Neural cell (in vitro differentiated cells): ENCODE measurements around the gene KCNRG. TPM values are rescaled to one million over a fixed set of nuclear protein-coding genes. Genes with fewer than 3 reads are reported as not detected.

Experiments
- H2AFZ ChIP-seq: fragments of 200-600, 300-800 bp; sonication (generic), shearing (Covaris generic); 2 replicates; pipeline ENCODE4 v1.6.0; 2014; ENCODE audit warnings: low read depth, mild to moderate bottlenecking, antibody characterized with exemption, low read length, moderate library complexity
- H3F3A ChIP-seq: fragments of 200-600 bp; shearing (Covaris generic); 2 replicates; pipeline ENCODE4 v1.6.1; 2016; ENCODE audit warnings: mild to moderate bottlenecking, moderate library complexity, mixed read lengths, antibody characterized with exemption, low read length; ENCODE audit not compliant: insufficient read depth, poor library complexity, severe bottlenecking
- H3K27ac ChIP-seq: fragments of 200-600, 300-800 bp; sonication (generic), shearing (Covaris generic); 2 replicates; pipeline ENCODE4 v1.5.1; 2014; ENCODE audit warnings: mild to moderate bottlenecking, low read length, moderate library complexity
- H3K27me3 ChIP-seq: fragments of 300-800, 200-600 bp; sonication (generic), shearing (Covaris generic); 2 replicates; pipeline ENCODE4 v1.6.0; 2014; ENCODE audit warnings: mild to moderate bottlenecking, low read depth, low read length, moderate library complexity; ENCODE audit not compliant: insufficient read depth
- H3K36me3 ChIP-seq: fragments of 300-800, 200-600 bp; sonication (generic), shearing (Covaris generic); 2 replicates; pipeline ENCODE4 v1.5.1; 2014; ENCODE audit warnings: mild to moderate bottlenecking, antibody characterized with exemption, low read length, moderate library complexity; ENCODE audit not compliant: insufficient read depth
- H3K4me2 ChIP-seq: fragments of 300-800, 200-600 bp; sonication (generic), shearing (Covaris generic); 2 replicates; pipeline ENCODE4 v1.6.0; 2014; ENCODE audit warnings: mild to moderate bottlenecking, low read length
- H3K4me3 ChIP-seq: fragments of 300-800, 200-600 bp; sonication (generic), shearing (Covaris generic); 2 replicates; pipeline ENCODE4 v1.5.1; 2014; ENCODE audit warnings: mild to moderate bottlenecking, low read length, moderate library complexity
- H3K79me2 ChIP-seq: fragments of 200-600 bp; shearing (Covaris generic); replicated peaks from 2 replicates; pipeline ENCODE4 v1.6.0; 2014; ENCODE audit warnings: mild to moderate bottlenecking, low read length, moderate library complexity; ENCODE audit not compliant: insufficient read depth
- H3K9ac ChIP-seq: fragments of 300-800, 200-600 bp; sonication (generic), shearing (Covaris generic); 2 replicates; pipeline ENCODE4 v1.6.1; 2016; ENCODE audit warnings: mild to moderate bottlenecking, low read length, mixed read lengths
- H3K9me2 ChIP-seq: fragments of 200-600 bp; shearing (Covaris generic); 2 replicates; pipeline ENCODE4 v1.6.1; 2016; ENCODE audit warnings: mild to moderate bottlenecking, low read length, mixed read lengths; ENCODE audit not compliant: insufficient read depth
- H3K9me3 ChIP-seq: fragments of 200-600, 300-800 bp; sonication (generic), shearing (Covaris generic); 2 replicates; pipeline ENCODE4 v1.6.1; 2016; ENCODE audit warnings: mild to moderate bottlenecking, mixed run types, low read length, moderate library complexity, mixed read lengths
- H4K20me1 ChIP-seq: fragments of 200-600 bp; shearing (Covaris generic); 2 replicates; pipeline ENCODE4 v1.6.1; 2016; ENCODE audit warnings: mild to moderate bottlenecking, mixed run types; ENCODE audit not compliant: insufficient read depth
- EP300 ChIP-seq: fragments of 450-650 bp; conservative IDR thresholded peaks from 2 replicates; pipeline ENCODE4 v1.6.1; 2014; ENCODE audit warnings: antibody characterized with exemption, mild to moderate bottlenecking, moderate library complexity; ENCODE audit not compliant: poor library complexity, severe bottlenecking
- EZH2 ChIP-seq: fragments of 200-600, 300-800 bp; shearing (Covaris generic), sonication (generic); IDR thresholded peaks from 2 replicates; pipeline ENCODE4 v1.6.1; 2014; ENCODE audit warnings: antibody characterized with exemption, low read length, borderline replicate concordance, mild to moderate bottlenecking; ENCODE audit not compliant: insufficient read depth, poor library complexity, severe bottlenecking
- MXI1 ChIP-seq: fragments of 450-650 bp; conservative IDR thresholded peaks from 2 replicates; pipeline ENCODE4 v1.6.1; 2014; ENCODE audit warnings: antibody characterized with exemption, mild to moderate bottlenecking; ENCODE audit not compliant: poor library complexity, severe bottlenecking
- POLR2AphosphoS5 ChIP-seq: IDR thresholded peaks from 2 replicates; pipeline ENCODE4 v1.6.1; 2012
- RAD21 ChIP-seq: fragments of 450-650 bp; conservative IDR thresholded peaks from 2 replicates; pipeline ENCODE4 v1.6.1; 2014; ENCODE audit warnings: antibody characterized with exemption, mild to moderate bottlenecking, moderate library complexity
- SMC3 ChIP-seq: fragments of 450-650 bp; conservative IDR thresholded peaks from 2 replicates; pipeline ENCODE4 v1.6.1; 2014; ENCODE audit warnings: antibody characterized with exemption, mild to moderate bottlenecking, moderate library complexity; ENCODE audit not compliant: poor library complexity
- TAF1 ChIP-seq: IDR thresholded peaks from 2 replicates; pipeline ENCODE4 v1.6.1; 2012; ENCODE audit warnings: low read depth
- polyA plus RNA-seq: library from polyadenylated mRNA; depleted of rRNA; stranded (reverse); fragments of >200 nt; gene quantifications from 2 replicates; pipeline ENCODE4 v1.2.3, GENCODE V29; 2014
- TF ChIP-seq, protein P1 (sequence below): fragments of 450-650 bp; IDR thresholded peaks from 2 replicates; pipeline ENCODE4 v1.5.1; 2014; ENCODE audit warnings: antibody characterized with exemption, mild to moderate bottlenecking, moderate library complexity; ENCODE audit not compliant: poor library complexity, severe bottlenecking
- TF ChIP-seq, protein P2 (sequence below): IDR thresholded peaks from 2 replicates; pipeline ENCODE4 v1.6.1; 2012; ENCODE audit warnings: borderline replicate concordance

Gene KCNRG
- polyA plus RNA-seq, 1 donor from 2014 or later, result 6.7 TPM

DNA sequence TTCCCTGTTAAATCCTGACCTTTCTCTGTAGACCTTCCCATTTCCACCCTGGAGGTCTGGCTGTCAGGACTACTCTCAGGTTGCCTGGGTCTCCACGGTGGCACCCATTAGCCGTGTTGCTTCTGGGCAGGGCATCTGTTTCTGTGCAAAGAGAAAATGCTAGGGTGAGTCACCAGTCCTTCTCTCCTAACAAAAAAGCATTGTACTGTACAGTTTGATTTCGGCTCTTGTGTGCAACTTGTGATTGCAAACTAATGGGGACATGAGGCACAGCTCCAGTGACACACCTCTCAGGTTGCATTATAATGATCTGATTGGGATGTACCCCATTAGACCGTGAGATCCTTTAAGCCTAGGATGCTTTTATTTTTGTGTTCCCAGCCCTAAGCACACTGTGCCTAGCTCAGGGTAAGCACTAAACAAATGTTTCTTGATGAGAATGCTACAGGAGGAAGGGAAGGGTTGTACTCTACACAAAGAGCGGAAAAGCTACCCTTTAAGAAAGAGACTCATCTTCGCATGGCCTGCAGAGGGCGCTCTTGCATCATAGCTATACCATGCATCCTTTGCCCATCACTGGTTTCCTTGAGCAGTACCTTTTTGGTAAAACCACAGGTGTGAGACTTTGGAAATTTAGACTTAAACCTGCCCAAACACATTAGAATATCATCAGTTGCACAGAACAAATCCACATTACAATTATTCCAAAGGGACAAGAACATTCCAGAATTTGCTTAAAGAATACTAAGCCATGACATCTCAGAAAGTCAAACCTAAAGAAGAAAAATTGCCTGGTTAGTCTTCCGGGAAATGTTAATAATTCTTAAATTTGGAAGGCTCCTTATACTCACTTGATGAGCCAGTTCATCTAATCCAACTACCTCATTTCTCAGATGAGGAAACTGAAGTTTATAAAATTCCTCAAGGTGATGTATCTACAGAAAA lies 38.7 kb upstream of the KCNRG start:
- Histone ChIP-seq H2AFZ (no peak overlapping the region), H4K20me1 (no peaks in the 10 kb centered on the region), H3K9me3 (no peaks in the 10 kb centered on the region), H3K27me3 (no peaks in the 10 kb centered on the region), H3F3A (no peaks in the 10 kb centered on the region), H3K27ac (no peak overlapping the region), H3K79me2 (no peaks in the 10 kb centered on the region), H3K9ac (no peak overlapping the region), H3K4me2 (no peak overlapping the region), H3K36me3 (no peaks in the 10 kb centered on the region), H3K9me2 (no peaks in the 10 kb centered on the region), H3K4me3 (no peak overlapping the region)
- peak; percentile 50 for TF ChIP-seq RAD21
- peak; percentile 50 for TF ChIP-seq SMC3
- no peak for TF ChIP-seq EZH2
- TF ChIP-seq, protein P1, sequence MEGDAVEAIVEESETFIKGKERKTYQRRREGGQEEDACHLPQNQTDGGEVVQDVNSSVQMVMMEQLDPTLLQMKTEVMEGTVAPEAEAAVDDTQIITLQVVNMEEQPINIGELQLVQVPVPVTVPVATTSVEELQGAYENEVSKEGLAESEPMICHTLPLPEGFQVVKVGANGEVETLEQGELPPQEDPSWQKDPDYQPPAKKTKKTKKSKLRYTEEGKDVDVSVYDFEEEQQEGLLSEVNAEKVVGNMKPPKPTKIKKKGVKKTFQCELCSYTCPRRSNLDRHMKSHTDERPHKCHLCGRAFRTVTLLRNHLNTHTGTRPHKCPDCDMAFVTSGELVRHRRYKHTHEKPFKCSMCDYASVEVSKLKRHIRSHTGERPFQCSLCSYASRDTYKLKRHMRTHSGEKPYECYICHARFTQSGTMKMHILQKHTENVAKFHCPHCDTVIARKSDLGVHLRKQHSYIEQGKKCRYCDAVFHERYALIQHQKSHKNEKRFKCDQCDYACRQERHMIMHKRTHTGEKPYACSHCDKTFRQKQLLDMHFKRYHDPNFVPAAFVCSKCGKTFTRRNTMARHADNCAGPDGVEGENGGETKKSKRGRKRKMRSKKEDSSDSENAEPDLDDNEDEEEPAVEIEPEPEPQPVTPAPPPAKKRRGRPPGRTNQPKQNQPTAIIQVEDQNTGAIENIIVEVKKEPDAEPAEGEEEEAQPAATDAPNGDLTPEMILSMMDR, result peak; percentile 58

DNA sequence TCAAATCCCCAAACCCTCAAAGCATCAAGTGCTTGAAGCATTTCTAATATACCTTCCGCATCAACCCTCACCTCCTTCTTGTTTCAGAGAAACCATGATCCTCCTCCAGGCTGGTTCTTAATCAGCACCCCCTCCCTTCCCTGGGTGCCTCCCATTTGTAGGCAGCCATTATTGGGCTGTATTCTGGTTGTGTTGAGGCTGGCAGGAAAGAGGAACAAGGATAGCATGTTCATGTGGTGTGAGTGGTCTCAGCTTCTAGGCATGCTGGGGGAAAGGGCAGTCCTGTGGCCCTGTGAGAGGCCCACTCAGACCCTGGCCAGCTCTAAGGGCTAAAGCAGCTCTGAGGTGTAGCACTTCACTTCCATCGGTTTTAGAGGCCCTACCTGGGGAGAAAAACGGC lies 37.3 kb upstream of the KCNRG start:
- no peak overlapping the region for H3K27ac ChIP-seq
- no peaks in the 10 kb centered on the region for H4K20me1 ChIP-seq
- no peak overlapping the region for H3K4me2 ChIP-seq
- H3K4me3 ChIP-seq, result no peak overlapping the region
- TF ChIP-seq MXI1 (no peak), RAD21 (no peak), EP300 (no peak), TAF1 (no peak), SMC3 (no peak), POLR2AphosphoS5 (no peak)
- TF ChIP-seq, protein P1, result no peak
- H3K9me2 ChIP-seq, result no peaks in the 10 kb centered on the region
- H3K9me3 ChIP-seq, result no peaks in the 10 kb centered on the region
- H3K9ac ChIP-seq, result no peak overlapping the region
- no peaks in the 10 kb centered on the region for H3K36me3 ChIP-seq
- no peak overlapping the region for H2AFZ ChIP-seq
- H3K79me2 ChIP-seq, result no peaks in the 10 kb centered on the region
- no peaks in the 10 kb centered on the region for H3F3A ChIP-seq
- no peaks in the 10 kb centered on the region for H3K27me3 ChIP-seq

DNA sequence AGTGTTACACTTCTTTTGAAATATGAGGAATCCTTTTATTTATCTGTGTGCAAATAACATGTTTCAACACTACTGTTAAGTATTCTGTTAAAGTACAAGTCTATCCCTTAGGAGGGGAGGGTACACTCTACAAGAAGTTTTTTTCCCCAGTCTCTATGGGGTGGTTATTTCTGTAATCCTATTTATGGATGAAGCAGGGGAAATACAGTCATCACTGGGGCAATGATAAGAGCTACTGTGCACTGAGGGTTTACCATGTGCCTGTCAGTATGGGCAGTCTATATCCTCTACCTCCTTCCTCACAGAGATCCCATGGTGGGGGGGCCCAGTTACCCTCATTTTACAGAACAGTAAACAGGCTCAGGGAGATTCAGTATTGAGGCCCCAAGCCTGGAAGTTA lies 35.0 kb upstream of the KCNRG start:
- H3K27ac ChIP-seq, result no peak overlapping the region
- no peaks in the 10 kb centered on the region for H3K9me2 ChIP-seq
- no peak overlapping the region for H2AFZ ChIP-seq
- no peaks in the 10 kb centered on the region for H3K9me3 ChIP-seq
- no peak for TF ChIP-seq EP300
- TF ChIP-seq, protein P1, result no peak
- TF ChIP-seq, protein P2, sequence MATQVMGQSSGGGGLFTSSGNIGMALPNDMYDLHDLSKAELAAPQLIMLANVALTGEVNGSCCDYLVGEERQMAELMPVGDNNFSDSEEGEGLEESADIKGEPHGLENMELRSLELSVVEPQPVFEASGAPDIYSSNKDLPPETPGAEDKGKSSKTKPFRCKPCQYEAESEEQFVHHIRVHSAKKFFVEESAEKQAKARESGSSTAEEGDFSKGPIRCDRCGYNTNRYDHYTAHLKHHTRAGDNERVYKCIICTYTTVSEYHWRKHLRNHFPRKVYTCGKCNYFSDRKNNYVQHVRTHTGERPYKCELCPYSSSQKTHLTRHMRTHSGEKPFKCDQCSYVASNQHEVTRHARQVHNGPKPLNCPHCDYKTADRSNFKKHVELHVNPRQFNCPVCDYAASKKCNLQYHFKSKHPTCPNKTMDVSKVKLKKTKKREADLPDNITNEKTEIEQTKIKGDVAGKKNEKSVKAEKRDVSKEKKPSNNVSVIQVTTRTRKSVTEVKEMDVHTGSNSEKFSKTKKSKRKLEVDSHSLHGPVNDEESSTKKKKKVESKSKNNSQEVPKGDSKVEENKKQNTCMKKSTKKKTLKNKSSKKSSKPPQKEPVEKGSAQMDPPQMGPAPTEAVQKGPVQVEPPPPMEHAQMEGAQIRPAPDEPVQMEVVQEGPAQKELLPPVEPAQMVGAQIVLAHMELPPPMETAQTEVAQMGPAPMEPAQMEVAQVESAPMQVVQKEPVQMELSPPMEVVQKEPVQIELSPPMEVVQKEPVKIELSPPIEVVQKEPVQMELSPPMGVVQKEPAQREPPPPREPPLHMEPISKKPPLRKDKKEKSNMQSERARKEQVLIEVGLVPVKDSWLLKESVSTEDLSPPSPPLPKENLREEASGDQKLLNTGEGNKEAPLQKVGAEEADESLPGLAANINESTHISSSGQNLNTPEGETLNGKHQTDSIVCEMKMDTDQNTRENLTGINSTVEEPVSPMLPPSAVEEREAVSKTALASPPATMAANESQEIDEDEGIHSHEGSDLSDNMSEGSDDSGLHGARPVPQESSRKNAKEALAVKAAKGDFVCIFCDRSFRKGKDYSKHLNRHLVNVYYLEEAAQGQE, result no peak
- TF ChIP-seq POLR2AphosphoS5, result no peak
- TF ChIP-seq TAF1, result no peak
- no peak for TF ChIP-seq SMC3
- TF ChIP-seq MXI1, result no peak
- no peak for TF ChIP-seq RAD21
- no peak for TF ChIP-seq EZH2
- H3K27me3 ChIP-seq, result no peaks in the 10 kb centered on the region
- H3K4me3 ChIP-seq, result no peak overlapping the region
- no peaks in the 10 kb centered on the region for H3F3A ChIP-seq
- H3K79me2 ChIP-seq, result no peaks in the 10 kb centered on the region
- H4K20me1 ChIP-seq, result no peaks in the 10 kb centered on the region
- no peak overlapping the region for H3K9ac ChIP-seq
- H3K4me2 ChIP-seq, result no peak overlapping the region
- no peaks in the 10 kb centered on the region for H3K36me3 ChIP-seq
